H54 (cell line): ENCODE data around the gene C5orf58.

Experiments
- DNase-seq: peaks from one replicate; pipeline ENCODE4 v3.0.0; 2011; ENCODE audit warnings: low spot score, mixed read lengths; ENCODE audit not compliant: insufficient read length
- FAIRE-seq: peaks from 3 replicates; lab custom pipeline; 2011; peaks lifted over from hg19 to GRCh38; lab: Jason Lieb, UNC
- POLR2A ChIP-seq: IDR thresholded peaks from 2 replicates; pipeline ENCODE4 v1.6.1; 2011; ENCODE audit warnings: low read depth, mild to moderate bottlenecking, low read length

The C5orf58 gene, protein sequence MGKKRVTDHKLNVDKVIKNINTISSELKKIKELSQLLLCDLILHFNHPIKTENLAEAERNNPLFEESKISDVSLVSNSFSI

DNA sequence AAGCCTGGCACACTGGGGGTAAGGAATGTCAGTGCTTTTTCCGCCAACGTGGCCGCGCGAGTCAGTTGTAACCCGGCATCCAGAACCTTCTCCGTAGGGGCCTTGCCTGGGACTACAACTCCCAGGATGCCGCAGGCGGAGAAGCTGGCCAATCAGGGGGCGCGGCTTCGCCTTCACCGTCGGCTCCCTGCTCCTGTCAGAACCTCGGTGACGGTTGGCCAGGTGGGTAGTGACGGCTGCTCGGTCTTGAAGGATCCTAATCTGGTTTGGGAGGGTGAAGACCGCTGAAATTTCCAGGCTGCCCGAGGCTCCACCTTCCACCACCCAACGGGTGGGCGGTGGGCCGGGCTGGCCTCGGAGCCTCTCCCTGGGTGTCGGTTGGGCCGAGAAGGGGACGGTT, at the start of gene C5orf58:
Gene C5orf58 (plus strand): TSS at position 200 of the 400 bp plus-strand sequence. CDS start 1,992 bp downstream, outside the sequence.
- FAIRE-seq, result no peak
- no peak for TF ChIP-seq POLR2A
- DNase-seq, result no peak

DNA sequence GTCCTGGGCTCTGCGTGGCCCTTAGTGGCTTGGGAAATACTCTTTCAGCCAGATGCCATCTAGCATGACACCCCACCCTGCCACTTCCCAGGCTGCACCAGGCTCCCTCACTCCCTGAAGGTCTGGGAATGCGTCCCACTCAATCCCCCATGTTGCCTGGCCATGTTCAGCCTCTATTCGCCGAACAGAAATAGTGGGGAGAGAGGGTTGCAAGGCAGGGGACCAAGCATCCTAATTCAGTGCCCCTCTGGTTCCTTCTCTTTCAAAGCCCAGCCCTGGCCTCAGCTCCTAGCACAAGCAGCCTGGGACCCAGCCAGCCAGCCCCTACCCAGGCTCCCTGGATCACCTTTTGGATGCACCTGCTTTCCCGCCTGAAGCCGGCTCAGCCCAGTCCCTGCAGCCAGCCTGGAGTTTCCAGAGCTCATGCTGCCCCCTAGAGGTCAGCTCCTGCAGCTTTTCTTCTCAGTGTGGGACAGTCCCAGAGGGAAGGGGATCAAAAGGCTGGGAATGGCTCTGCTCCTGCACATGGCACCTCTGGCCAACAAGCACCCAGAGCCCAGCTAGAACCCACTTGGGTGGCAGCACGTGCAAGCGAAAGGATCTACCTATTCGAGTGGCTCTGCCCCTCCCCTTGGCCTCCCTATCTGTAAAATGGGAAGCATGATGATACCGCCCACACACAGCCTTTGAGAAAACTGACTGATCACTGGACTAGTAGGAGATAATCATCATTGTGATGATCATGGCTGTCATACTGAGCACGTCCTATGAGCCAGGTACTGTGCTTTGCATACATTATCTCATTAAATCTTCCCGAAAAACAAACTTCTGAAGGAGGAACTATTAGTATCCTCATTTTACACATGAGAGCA, 48.7 kb upstream of the C5orf58 start:
- no peak for TF ChIP-seq POLR2A
- FAIRE-seq (no peak), DNase-seq (peak; percentile 76)

DNA sequence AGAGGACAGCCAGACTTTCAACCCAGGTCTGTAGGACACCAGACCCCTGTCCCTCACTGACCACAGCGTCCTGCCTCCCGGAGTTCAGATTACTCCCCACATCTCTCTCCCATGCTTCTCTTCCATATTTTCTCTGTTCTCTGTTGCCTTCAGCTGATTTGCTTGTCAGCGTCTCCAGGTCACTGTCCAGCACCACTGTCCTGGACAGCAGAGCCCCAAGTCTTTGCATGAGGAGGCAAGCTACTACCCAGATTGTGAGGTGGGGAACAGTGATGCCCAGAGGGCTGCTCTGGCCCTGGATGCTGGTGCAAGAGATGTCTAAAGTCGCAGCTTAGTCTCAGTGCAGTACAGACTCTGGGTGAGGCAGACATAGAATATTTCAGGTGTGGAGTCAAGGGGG, 48.0 kb upstream of the C5orf58 start:
- no peak for FAIRE-seq
- no peak for TF ChIP-seq POLR2A
- DNase-seq, result no peak

DNA sequence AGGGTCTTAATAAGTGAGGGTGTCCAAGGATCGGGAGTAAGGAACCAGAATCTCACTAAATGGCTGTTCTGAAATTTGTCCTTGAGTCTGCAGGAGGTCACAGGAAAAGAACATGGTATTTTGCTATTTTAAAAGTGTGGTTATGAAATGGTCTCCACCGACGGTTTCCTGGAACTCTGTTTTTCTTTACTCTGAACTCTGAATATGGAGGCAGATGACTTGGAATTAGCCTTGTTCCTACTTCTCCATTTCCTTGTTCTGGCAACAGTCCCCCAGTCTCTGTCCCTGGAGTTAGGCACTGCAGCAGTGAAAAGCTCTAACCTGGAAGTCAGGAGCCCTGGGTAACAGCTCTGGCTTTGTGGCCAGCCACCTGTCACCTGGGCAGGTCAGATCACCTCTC, 46.6 kb upstream of the C5orf58 start:
- TF ChIP-seq POLR2A, result no peak
- no peak for DNase-seq
- no peak for FAIRE-seq

DNA sequence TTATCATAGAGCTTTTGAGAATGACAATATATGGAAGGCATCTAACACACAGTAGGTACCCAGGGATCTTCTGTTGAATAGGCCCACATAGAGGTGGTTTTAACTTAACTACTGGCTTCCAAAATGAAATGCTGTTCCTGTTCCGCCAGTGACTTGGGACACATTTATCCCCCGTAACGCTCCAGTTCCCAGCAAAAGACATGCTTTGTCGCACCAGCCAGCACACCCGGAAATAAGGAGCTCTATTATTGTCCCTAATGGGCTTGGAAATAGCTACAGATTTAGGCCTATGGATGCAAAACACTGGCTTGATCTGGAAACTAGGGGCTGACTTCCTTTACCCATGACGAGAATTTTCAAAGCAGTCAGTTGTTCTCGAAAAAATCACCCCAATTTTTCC, 45.9 kb upstream of the C5orf58 start:
- no peak for TF ChIP-seq POLR2A
- FAIRE-seq, result no peak

DNA sequence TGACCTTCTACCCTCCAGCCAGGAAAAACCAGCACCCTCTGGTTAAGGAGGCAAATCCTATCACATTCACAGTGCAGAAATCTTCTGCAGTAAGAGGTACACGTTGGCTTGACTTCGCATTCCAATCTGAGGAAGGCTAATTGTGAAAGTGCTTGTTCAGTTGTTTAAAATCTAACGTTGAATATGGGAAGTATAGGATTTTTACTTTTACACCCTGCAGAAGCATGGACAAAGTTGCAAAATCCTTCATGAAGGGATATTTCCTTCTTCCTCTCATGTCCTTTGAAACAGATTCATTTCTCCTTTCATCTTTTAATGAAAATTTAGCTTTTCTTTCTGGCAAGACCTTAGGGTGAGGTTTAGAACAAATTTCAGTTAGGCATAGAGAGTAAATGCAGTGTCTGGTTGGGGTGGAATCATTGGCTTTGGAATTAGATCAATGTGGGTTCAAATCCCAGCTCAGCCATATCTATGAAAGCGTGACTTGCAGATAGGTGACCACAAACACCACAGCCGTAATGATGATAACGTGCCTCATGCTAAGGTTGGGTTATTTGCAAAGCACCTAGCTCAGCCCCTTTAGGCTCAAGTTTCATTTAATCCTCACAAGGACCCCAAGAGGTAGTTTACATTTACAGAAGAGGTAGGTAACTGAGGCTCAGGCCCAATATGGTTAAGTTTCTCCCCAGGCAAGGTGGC, 42.2 kb upstream of the C5orf58 start:
- TF ChIP-seq POLR2A, result no peak
- no peak for FAIRE-seq

More for the DNA sequence above, 45.9 kb upstream of the C5orf58 start:
- no peak for DNase-seq

DNA sequence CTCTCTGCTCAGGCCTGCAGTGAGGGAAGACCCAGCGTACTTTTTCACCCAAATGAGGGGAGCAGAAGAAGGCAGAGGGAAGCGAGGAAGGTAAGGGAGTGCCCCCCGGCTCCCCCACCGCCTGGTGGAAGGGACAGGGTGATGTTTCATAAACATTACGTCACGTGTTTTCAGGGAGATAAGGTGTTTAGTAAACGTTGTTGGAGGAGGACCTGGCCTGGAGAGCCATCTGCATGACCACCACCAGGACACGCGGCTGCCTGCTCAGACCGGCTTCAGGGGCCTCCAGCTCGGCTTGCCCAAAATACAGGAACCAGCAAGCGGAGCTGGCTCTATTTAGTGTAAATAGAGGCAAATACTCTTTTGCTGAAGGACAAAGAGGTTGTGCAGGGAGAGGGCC, 40.0 kb upstream of the C5orf58 start:
- DNase-seq (no peak), FAIRE-seq (no peak)
- TF ChIP-seq POLR2A, result no peak

More for the DNA sequence above, 42.2 kb upstream of the C5orf58 start:
- DNase-seq, result no peak

DNA sequence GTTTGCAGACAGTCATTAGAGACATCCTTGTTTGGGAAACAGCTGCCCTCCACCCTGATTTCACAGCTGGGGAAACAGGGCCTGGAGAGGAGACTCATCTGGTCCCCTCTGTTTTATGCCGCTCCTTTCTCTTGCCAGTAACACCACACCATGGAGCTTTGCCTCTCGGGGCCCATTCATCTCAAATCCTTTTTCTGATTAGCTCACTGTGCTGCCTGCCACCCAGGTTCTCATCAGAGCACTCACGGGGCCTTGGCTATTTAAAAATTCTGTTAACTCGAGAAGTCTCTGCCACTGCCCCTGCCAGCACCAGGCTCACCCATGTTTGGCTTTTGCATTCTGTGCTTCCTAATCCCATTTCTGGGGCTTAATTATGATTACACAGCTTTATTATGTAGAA, 36.8 kb upstream of the C5orf58 start:
- no peak for TF ChIP-seq POLR2A
- DNase-seq (no peak), FAIRE-seq (no peak)

DNA sequence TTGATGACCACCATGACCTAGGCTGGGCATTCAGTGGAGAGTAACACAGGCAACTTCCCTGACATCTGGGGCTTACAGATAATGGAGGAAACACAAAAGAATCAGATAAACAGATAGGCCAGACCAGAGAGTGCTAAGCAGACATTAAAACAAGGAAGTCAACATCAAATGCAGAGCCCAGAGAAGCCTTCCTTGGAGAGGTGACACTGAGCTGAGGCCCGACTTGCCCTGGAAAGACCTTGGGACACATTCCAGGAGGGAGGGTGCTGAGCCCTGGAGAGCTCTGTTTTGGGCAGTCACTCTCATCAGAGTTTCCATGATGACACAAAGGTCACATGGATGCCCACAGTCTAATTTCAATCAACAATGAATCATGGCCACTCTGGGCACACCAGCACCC, 31.9 kb upstream of the C5orf58 start:
- FAIRE-seq (no peak), DNase-seq (no peak)
- no peak for TF ChIP-seq POLR2A

DNA sequence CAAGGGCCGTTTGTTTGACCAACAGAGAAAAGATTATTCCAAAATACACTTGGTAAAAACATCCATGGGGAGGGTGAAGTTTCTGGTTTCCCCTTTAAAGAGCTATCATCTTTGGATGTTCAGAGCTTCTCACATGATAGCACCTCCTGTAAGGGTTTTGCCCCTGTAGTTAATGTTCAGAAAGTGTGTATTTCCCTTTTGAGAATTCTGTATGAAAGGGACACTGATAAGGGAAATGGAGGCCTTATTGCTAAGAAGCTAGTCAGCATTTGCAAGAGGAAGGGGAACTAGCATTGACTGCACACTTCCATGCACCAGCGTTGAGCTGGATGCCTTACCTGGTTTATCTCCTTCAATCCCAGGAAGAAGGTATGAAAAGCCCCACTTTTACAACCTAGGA, 31.5 kb upstream of the C5orf58 start:
- no peak for DNase-seq
- no peak for TF ChIP-seq POLR2A
- no peak for FAIRE-seq

DNA sequence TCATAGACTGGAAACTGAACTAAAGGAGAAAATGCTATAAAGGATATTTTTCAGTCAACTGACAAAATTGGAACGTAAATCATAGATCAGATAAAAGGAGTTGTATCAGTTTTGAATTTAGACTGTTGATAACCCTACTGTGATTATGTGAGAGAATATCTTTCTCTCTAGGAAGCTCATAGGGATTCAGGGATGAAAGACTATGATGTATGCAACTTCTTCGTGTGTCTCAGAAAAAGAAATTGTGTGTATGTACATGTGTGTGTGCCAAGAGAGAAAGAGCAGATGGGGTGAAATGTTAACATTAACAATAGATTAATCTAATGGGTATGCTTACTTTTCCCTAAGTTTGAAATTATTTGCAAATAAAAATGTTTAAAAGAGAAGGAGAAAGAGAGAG, 30.7 kb upstream of the C5orf58 start:
- TF ChIP-seq POLR2A, result no peak
- FAIRE-seq (no peak), DNase-seq (no peak)

DNA sequence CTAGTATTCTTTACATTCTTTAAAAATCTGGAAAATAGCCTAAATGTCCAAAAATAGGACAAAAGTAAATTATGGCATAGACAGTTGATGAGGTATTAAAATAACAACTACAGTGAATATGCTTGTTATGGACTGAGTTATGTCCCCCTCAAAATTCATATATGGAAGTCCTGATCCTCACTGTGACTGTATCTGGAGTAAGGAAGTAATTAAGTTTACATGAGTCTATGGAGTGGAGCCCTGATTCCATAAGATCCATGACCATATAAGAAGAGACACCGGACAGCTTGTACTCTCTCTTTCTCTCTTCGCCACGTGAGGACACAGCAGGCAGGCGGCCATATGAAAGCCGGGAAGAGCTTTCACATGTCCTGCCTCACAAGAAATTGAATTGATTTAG, 28.6 kb upstream of the C5orf58 start:
- no peak for DNase-seq
- TF ChIP-seq POLR2A, result no peak
- FAIRE-seq, result no peak

DNA sequence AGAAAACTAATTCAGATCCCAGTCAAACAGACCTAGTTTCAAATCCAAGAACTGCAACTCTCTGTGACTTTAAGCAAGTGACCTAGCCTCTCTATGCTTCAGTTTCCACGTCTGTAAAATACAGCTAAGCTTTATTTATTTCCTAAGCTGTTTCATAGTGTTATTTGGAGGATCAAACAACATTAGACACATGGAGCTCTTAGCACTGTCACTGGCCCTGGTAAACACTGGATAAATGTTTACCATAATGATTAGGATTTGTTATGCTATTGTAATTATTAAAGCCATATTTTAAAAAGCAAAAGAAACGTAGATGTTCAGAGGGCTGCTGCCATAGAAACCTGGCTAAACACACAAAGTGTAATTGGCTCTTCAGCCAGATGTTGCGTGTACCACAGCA, 26.6 kb upstream of the C5orf58 start:
- no peak for FAIRE-seq
- no peak for DNase-seq
- TF ChIP-seq POLR2A, result no peak

DNA sequence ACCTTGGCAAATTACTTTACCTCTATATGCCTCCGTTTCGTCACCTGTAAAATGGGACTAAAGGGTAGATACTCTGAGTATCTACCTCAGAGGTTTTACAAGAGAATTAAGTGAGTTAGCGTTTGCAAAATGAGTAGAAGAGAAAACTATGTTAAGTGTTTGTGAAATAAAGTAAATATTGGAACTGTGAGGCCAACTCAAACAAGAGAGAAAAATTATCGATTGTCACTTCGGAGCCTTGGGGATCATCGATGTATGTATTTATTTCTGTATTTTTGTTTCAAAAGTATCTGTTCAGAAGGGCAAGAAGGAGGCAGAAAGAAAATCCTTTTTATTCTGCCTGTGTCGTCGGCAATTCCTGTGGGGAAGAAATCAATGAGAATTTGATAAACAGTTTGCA, 25.8 kb upstream of the C5orf58 start:
- TF ChIP-seq POLR2A, result no peak
- FAIRE-seq, result no peak
- no peak for DNase-seq
